Measurements from ENCODE around the gene LHX1.

Gene LHX1

DNA sequence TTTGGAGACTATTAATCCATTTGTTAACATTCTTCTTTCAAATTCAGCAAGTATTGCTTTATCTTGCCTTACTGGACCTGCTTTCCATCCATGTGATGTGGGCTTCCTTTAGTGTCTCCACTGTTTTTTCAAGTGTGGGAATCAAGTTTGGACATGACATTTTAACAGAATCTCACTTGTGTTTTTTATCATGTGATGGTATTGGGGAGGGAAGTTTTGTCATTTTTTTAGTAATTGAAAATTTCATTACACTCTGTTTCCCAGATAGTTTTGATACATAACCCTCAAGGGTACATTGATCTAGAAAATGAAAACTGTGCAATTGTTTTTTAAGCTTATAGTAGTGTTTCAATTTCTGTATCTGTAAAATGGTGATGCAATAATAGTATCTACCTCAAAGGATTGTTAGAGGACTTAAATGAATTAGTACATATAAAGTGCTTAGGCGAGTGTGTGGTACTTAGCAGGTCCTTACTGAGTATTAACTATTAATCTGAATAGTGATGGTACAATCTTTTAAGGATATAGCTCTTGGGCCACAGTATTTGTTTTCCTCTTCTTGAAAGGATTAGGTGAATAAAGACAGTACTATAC lies 38.7 kb downstream of the LHX1 start:
- DNase-seq: no peak

DNA sequence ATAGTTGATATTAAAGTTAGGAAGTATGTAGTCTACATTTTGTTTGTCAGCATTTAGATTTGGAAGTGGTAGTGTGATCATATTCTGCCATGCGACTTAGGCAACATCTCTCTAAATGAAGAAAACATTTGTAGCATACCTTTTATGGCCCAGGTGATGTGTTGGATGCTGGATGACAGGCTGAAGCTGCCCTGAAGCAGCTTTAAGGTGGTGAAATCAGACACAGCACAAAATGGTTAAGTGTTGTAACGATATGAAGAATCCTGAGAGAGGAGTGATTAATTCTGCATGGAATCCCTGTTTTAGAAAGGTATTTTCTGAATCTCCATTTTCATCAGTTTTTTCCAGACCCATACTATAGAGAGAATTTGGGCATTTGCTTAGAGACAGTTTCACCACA lies 39.8 kb downstream of the LHX1 start:
- DNase-seq: no peak

DNA sequence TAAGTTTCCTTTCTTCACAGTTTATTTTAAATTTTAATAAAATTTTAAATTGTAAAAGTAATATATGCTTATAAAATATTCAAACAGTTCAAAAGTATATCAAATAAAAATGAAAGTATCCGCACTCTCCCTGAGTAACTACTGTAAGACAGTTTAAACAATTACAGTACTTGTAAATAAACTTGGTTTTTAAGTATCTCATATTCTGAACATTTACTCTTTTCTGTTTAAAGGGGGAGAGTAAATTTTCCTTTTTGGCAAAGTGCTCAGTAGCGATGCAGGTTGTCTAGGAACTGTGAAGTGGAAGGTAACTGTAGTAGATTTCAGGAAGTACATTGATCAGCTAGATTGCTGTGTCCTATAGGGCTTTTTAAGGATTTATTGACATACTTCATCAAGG lies 40.3 kb downstream of the LHX1 start:
- no peak for DNase-seq

DNA sequence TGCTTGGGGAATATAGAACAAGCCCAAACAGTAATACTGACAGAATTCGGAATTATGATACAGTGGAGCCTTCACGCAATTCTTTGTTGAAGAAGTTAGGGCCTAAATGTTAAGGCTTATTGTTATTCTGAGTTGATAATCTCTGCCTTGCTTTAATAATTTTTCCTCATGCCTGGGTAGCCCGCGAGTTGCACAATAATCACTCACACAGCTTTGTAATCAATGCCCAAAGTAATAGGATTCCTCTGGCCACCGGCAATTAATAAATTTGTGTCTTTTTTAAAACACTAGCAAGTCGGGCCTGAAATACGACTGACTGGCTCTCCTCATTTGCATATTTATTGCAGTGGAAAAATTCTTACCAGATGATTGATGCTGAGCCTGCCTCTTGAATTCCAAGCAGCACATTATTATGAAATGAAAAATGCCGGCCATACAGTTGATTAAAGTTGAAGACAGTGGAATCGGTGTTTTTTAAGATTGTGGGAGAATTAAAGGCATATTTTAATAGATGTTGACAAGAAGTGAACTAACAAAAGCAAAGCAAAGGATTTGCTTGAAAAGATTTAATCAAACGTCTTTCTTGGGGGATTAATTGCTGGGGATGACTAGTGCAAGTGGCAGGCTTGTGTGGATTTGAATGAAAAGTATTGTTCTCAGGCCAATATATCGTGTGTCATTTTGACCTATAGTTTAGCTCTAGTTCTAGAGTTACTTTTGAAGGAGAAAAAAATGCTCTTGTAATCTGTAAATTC lies 41.7 kb downstream of the LHX1 start:
- DNase-seq: peak; percentile 36

DNA sequence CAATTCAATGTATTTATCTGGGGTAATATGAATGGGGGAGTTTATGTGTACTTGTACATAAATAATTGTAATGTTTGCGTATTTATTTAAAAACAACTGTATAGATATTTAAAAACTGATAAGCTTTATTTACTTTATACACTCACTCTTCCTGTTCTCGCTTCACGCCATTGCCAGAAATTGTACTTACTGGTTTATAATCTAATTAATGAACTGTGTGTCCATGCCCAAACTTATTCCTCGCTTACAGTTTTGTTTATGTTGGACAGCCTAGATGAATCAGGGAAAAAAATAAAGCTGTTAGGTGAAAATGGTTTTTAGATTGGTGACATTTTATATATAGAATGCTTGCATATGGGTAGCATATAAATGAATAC lies 42.3 kb downstream of the LHX1 start:
- DNase-seq: no peak

DNA sequence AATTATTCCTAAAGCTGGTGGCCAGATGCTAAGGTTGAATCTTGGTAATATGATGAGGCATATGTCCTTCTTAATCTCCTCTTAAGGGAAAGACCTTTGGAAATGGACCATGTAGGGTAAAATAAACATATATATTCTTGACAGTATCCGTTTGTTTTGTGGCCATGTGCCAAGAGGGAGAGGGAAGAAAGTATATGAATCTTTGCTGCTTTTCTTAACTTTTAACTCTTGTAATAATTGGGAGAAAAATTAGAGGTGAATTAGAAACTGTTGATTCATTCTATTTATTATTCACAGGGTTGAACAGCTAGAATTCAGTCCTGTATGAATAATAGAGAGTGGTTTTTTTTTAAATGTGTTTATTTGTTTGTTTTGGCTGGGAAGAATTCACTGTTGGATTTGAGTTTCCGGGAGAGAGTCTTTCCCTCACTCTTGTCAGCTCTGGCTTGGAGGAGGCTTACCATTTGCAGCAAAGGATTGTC lies 43.0 kb downstream of the LHX1 start:
- no peak for DNase-seq

DNA sequence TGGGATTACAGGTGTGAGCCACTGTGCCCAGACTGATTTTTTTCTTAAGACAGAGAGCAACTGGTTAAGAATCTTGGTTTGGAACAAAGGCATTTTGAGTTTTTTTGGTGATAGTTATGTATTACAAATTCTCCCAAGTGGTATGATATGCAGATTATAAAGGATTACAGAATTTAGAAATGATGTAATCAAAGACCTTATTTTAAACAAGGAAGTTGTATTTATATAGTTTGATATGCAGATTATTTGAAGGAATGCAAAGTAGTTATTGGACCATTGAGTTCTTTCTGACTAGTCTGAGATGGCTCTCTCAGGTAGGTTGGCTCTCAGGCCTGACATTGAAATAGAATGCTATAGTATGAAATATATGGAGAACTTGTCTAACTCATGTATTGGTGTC lies 46.3 kb downstream of the LHX1 start:
- no peak for DNase-seq

DNA sequence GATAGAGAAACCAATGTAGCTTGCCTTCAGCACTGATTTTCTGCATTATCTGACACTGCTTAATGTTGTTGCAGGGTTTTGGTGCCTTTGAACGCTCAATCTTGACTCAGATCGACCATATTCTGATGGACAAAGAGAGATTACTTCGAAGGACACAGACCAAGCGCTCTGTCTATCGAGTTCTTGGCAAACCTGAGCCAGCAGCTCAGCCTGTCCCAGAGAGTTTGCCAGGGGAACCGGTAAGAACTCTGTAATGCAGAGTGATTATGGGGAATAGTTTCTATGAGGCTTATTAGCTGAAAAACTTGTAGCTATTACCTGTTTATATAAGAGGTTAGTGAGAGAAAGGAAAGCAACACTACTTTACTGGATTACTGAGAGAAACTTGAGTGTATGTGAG lies 51.9 kb downstream of the LHX1 start:
- DNase-seq: no peak

DNA sequence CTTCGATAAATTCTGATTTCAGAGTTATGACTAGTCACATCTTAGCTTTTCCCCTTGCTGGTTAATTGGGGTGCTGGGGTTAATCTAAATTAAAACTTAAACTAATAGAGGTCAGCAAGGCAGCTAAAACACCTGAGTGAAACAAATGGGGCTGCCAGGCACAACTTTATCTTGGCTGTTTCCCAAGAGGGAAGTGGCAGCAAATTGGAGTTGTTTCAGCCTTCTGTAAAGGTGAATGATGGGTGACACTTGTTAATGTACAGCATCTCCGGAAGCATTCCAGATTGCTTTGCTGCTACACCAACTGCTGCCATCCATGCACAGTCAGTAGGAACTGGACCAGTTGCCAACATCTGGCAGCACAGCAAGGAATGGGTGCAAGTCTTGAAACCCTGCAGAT lies 55.4 kb downstream of the LHX1 start:
- no peak for DNase-seq

DNA sequence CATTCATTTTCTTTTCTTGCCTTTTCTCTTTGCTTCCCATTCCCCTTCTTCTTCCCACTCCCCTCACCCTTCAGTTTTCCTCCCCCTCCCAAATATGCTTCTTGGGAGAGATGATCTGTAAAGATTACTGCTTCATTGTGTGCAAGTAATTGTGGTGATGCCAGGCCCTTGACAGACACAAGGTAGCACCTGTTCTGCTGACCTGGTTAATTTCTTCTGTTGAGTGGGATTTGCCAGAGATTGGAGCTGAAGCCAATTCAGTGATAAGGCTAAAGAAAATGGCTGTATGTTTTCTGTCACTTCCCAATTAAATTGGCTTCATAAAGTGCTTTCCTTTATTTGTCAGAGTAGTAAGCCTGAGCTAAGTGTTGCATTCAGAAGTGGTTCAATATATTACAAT lies 56.0 kb downstream of the LHX1 start:
- no peak for DNase-seq

Measured in NCI-H526 treated with DMSO at 0.1 percent for 48 hours (cell line).